GM23248 (cell line): ENCODE data around the gene CRYBB3. TPM values are rescaled to one million over a fixed set of nuclear protein-coding genes. Genes with fewer than 3 reads are reported as not detected.
"Not testable (repeated sequence)": the region's sequence is repeated elsewhere in the genome, so short reads cannot be mapped to it uniquely, and the experiment has no call there.

ENCODE experiments used
- DNase-seq: peaks from one replicate; pipeline ENCODE4 v3.0.0-alpha.2; 2015
- H2AFZ ChIP-seq: fragments of 200-600 bp; sonication (generic); 2 replicates; pipeline ENCODE4 v1.6.1; 2016; ENCODE audit warnings: antibody characterized with exemption
- H3F3A ChIP-seq: fragments of 200-600 bp; sonication (generic); 2 replicates; pipeline ENCODE4 v1.6.1; 2016; ENCODE audit warnings: mild to moderate bottlenecking, antibody characterized with exemption, mixed run types; ENCODE audit not compliant: insufficient read depth
- H3K27ac ChIP-seq: fragments of 200-600 bp; sonication (generic); 2 replicates; pipeline ENCODE4 v1.5.1; 2016; ENCODE audit warnings: mild to moderate bottlenecking
- H3K27me3 ChIP-seq: fragments of 200-600 bp; sonication (generic); replicated peaks from 2 replicates; pipeline ENCODE4 v1.6.1; 2016; ENCODE audit warnings: mild to moderate bottlenecking; ENCODE audit not compliant: insufficient read depth
- H3K36me3 ChIP-seq: fragments of 200-600 bp; sonication (generic); 2 replicates; pipeline ENCODE4 v1.6.1; 2016; ENCODE audit warnings: low read depth, mild to moderate bottlenecking
- H3K4me1 ChIP-seq: fragments of 200-600 bp; sonication (generic); 2 replicates; pipeline ENCODE4 v1.6.1; 2016; ENCODE audit warnings: mild to moderate bottlenecking; ENCODE audit not compliant: insufficient read depth
- H3K4me2 ChIP-seq: fragments of 200-600 bp; sonication (generic); one replicate; pipeline ENCODE4 v1.6.1; 2016; ENCODE audit warnings: mild to moderate bottlenecking; ENCODE audit not compliant: unreplicated experiment
- H3K4me3 ChIP-seq: fragments of 200-600 bp; sonication (generic); 2 replicates; pipeline ENCODE4 v1.5.1; 2016; ENCODE audit warnings: mild to moderate bottlenecking
- H3K79me2 ChIP-seq: fragments of 200-600 bp; sonication (generic); 2 replicates; pipeline ENCODE4 v1.6.1; 2016; ENCODE audit warnings: mild to moderate bottlenecking; ENCODE audit not compliant: insufficient read depth
- H3K9ac ChIP-seq: fragments of 200-600 bp; sonication (generic); 2 replicates; pipeline ENCODE4 v1.6.1; 2016; ENCODE audit warnings: mild to moderate bottlenecking
- H3K9me2 ChIP-seq: fragments of 200-600 bp; sonication (generic); 2 replicates; pipeline ENCODE4 v1.6.1; 2016; ENCODE audit warnings: mixed run types, mild to moderate bottlenecking, moderate library complexity; ENCODE audit not compliant: insufficient read depth
- H3K9me3 ChIP-seq: fragments of 200-600 bp; sonication (generic); one replicate; pipeline ENCODE4 v1.6.1; 2017; ENCODE audit warnings: low read depth
- H4K20me1 ChIP-seq: fragments of 200-600 bp; sonication (generic); 2 replicates; pipeline ENCODE4 v1.6.0; 2016; ENCODE audit not compliant: insufficient read depth
- EZH2 ChIP-seq: fragments of 200-600 bp; sonication (generic); IDR thresholded peaks from 2 replicates; pipeline ENCODE4 v1.6.1; 2018; ENCODE audit warnings: antibody characterized with exemption, mild to moderate bottlenecking; ENCODE audit not compliant: insufficient read depth, poor library complexity, severe bottlenecking
- EZH2phosphoT487 ChIP-seq: fragments of 200-600 bp; sonication (generic); IDR thresholded peaks from 2 replicates; pipeline ENCODE4 v1.6.1; 2018; ENCODE audit warnings: antibody characterized with exemption, moderate library complexity, mild to moderate bottlenecking, low read depth; ENCODE audit not compliant: insufficient read depth
- WGBS, 2 experiments: methylation state at CpG; one replicate each; pipeline ENCODE4 v1.1.6; 2015 to 2017; ENCODE audit warnings: low lambda C conversion rate in 2 of 2, low coverage in 1 of 2; ENCODE audit errors: missing lambda C conversion rate in 2 of 2; 5-methylcytosine and 5-hydroxymethylcytosine counted together
- in situ Hi-C: fragments of 300-500 bp; cut with MboI; formaldehyde crosslinking; loops from 2 replicates; pipeline ENCODE4 v1.15.0; 2020
- polyA plus RNA-seq: library from polyadenylated mRNA; unstranded; fragments of >200 nt; fragmentation: Nextera tagmentation; extraction: Ambion mirVana; gene quantifications from 2 replicates; pipeline ENCODE4 v1.2.1, GENCODE V29; 2016
- small RNA-seq: library from RNA; depleted of rRNA; stranded (forward); fragments of <200 nt; gene quantifications from one replicate; pipeline ENCODE3, GENCODE V24; 2014; ENCODE audit warnings: low read depth, low replicate concordance
- total RNA-seq: library from RNA; depleted of rRNA; stranded (reverse); fragments of >200 nt; shearing (Covaris generic); gene quantifications from 2 replicates; pipeline ENCODE4 v1.2.3, GENCODE V29; 2014; rRNA removed

The CRYBB3 gene
- total and polyA plus RNA-seq, 2 experiments from 2014 or later, result not detected

GRCh38 chr22:25235547-25236290, 36.1 kb downstream of the CRYBB3 start:
- Histone ChIP-seq H3K9me3 (no peaks in the 10 kb centered on the region), H2AFZ (no peak overlapping the region), H3K4me2 (no peak overlapping the region), H3K27me3 (no peaks in the 10 kb centered on the region; the same call in 1 of the 2 replicates), H3K4me3 (no peak overlapping the region), H3K27ac (no peak overlapping the region), H3K9ac (no peak overlapping the region), H3K9me2 (no peaks in the 10 kb centered on the region), H4K20me1 (no peaks in the 10 kb centered on the region), H3F3A (no peaks in the 10 kb centered on the region), H3K4me1 (no peaks in the 10 kb centered on the region), H3K79me2 (no peaks in the 10 kb centered on the region), H3K36me3 (no peaks in the 10 kb centered on the region)
- DNase-seq, result peak; percentile 71
- 15% methylated on average over 29 to 30 of the region's 30 CpGs for WGBS, 2 experiments
- in situ Hi-C loops, result no loop called here
- TF ChIP-seq EZH2, result no peak
- TF ChIP-seq EZH2phosphoT487, result no peak

- Histone ChIP-seq H3K79me2 (no peaks in the 10 kb centered on the region), H3K9ac (no peak overlapping the region), H4K20me1 (no peaks in the 10 kb centered on the region), H2AFZ (no peak overlapping the region), H3K9me3 (no peaks in the 10 kb centered on the region), H3F3A (no peaks in the 10 kb centered on the region), H3K4me1 (no peaks in the 10 kb centered on the region), H3K4me2 (no peak overlapping the region), H3K9me2 (no peaks in the 10 kb centered on the region), H3K27me3 (no peaks in the 10 kb centered on the region; the same call in 1 of the 2 replicates), H3K36me3 (no peaks in the 10 kb centered on the region), H3K27ac (no peak overlapping the region), H3K4me3 (no peak overlapping the region)
- in situ Hi-C loops, result no loop called here
- WGBS, 2 experiments, result 61 to 64% methylated on average over 6 of the region's 6 CpGs
- DNase-seq, result no peak
- TF ChIP-seq EZH2phosphoT487 (no peak), EZH2 (no peak)
Observed at GRCh38 chr22:25236417-25236816, 36.8 kb downstream of the CRYBB3 start.

- no peak for DNase-seq
- in situ Hi-C loops, result no loop called here
- WGBS, 2 experiments, result 42 to 45% methylated on average over 4 of the region's 4 CpGs
Observed at GRCh38 chr22:25237503-25237902, 37.8 kb downstream of the CRYBB3 start.

GRCh38 chr22:25238058-25238457, 38.4 kb downstream of the CRYBB3 start:
- H4K20me1 ChIP-seq, H3K27ac ChIP-seq, H3K9ac ChIP-seq, H3K4me2 ChIP-seq, H3K9me2 ChIP-seq, H3K36me3 ChIP-seq, in situ Hi-C loops, H3K27me3 ChIP-seq, H3F3A ChIP-seq, H2AFZ ChIP-seq, H3K79me2 ChIP-seq, H3K9me3 ChIP-seq, H3K4me1 ChIP-seq, H3K4me3 ChIP-seq, DNase-seq: not testable (repeated sequence)
- WGBS, 2 experiments, result 47 to 49% methylated on average over 7 to 9 of the region's 9 CpGs

More at GRCh38 chr22:25237503-25237902, 37.8 kb downstream of the CRYBB3 start:
- no peak overlapping the region for H3K4me3 ChIP-seq
- H3K27ac ChIP-seq, result no peak overlapping the region
- H3K9ac ChIP-seq, result no peak overlapping the region
- H3K4me2 ChIP-seq, result no peak overlapping the region
- TF ChIP-seq EZH2 (no peak), EZH2phosphoT487 (no peak)
- H3K4me1 ChIP-seq, result no peaks in the 10 kb centered on the region
- no peaks in the 10 kb centered on the region for H3K9me3 ChIP-seq
- H3K27me3 ChIP-seq, result no peaks in the 10 kb centered on the region; the same call in 1 of the 2 replicates
- H4K20me1 ChIP-seq, result no peaks in the 10 kb centered on the region
- H3K36me3 ChIP-seq, result no peaks in the 10 kb centered on the region
- H3K79me2 ChIP-seq, result no peaks in the 10 kb centered on the region
- H3K9me2 ChIP-seq, result no peaks in the 10 kb centered on the region
- H2AFZ ChIP-seq, result no peak overlapping the region
- H3F3A ChIP-seq, result no peaks in the 10 kb centered on the region

- H3K27me3 ChIP-seq, H3K4me1 ChIP-seq, H2AFZ ChIP-seq, DNase-seq, H4K20me1 ChIP-seq, H3F3A ChIP-seq, H3K36me3 ChIP-seq, H3K9ac ChIP-seq, H3K79me2 ChIP-seq, H3K9me2 ChIP-seq, H3K9me3 ChIP-seq, H3K4me2 ChIP-seq, H3K27ac ChIP-seq, H3K4me3 ChIP-seq, in situ Hi-C loops: not testable (repeated sequence)
- 22 to 38% methylated on average over 1 of the region's 1 CpG for WGBS, 2 experiments
Observed at GRCh38 chr22:25255169-25255568, 55.5 kb downstream of the CRYBB3 start.

Small RNA genes lying within 50 kb of the gene (small RNA-seq; reads per million reads assigned to genes)
- not detected for gene Z99916.2

Other genes starting within 250 kb of the CRYBB3 start
- gene KIAA1671, start 247.1 kb upstream of the CRYBB3 start, total RNA-seq, result 0.51 and 0.76 TPM in 2 replicates
- gene KIAA1671, start 247.1 kb upstream of the CRYBB3 start, polyA plus RNA-seq, result 0.25 and 0.39 TPM in 2 replicates
- not detected in 2 replicates for gene CRYBB2, start 19.8 kb downstream of the CRYBB3 start, total RNA-seq
- gene CRYBB2, start 19.8 kb downstream of the CRYBB3 start, polyA plus RNA-seq, result not detected in 2 replicates